ENCODE measurements around the gene C11orf42.

Gene C11orf42

GRCh38 chr11:6238902-6239301, 33.5 kb downstream of the C11orf42 start, which contains the start of gene CNGA4:
CNGA4 (plus strand) TSS chr11:6239089; CDS start chr11:6239207, 118 bp downstream.
- H3K9ac ChIP-seq (ENCODE audit: low read length), result no peak within 1 kb of the TSS
- no peak within 1 kb of the TSS for H3K18ac ChIP-seq (ENCODE audit: low read depth in 1 of 2, low read length in 2 of 2)
- DNase-seq, result no peak
- WGBS, result 54% methylated on average over 1 of the region's 1 CpG
- no peak within 1 kb of the TSS for H3K14ac ChIP-seq (ENCODE audit: low read length in 2 of 2)
- H4K8ac ChIP-seq (ENCODE audit: low read length), result no peak within 1 kb of the TSS
- H3K27ac ChIP-seq (ENCODE audit: low read length, poor library complexity, severe bottlenecking), result no peak within 1 kb of the TSS
- H2AFZ ChIP-seq (ENCODE audit: low read depth, low read length), result peak within 1 kb of the TSS; percentile 18
- no peak within 1 kb of the TSS for H3K23ac ChIP-seq (ENCODE audit: low read length in 2 of 2)
- no peak within 1 kb of the TSS for H2BK120ac ChIP-seq (ENCODE audit: low read depth, low read length)
- H3K4me1 ChIP-seq (ENCODE audit: control insufficient read depth, insufficient read depth, low read depth, low read length), result peaks cover 1% of the 10 kb centered on the region
- H3K79me1 ChIP-seq (replicated peaks; ENCODE audit: low read length, poor library complexity, severe bottlenecking), result peaks cover 3% of the 10 kb centered on the region
- H3K4me3 ChIP-seq (ENCODE audit: insufficient read depth in 1 of 2, low read depth in 1 of 2, low read length in 2 of 2), result no peak within 1 kb of the TSS
- H3K4me2 ChIP-seq (ENCODE audit: low read length, poor library complexity, severe bottlenecking), result no peak within 1 kb of the TSS
- H2BK12ac ChIP-seq (ENCODE audit: low read length in 2 of 2), result no peak within 1 kb of the TSS
- H3K4ac ChIP-seq (ENCODE audit: low read depth in 1 of 2, low read length in 2 of 2), result no peak within 1 kb of the TSS
- no peak within 1 kb of the TSS for H2BK5ac ChIP-seq (ENCODE audit: low read depth, low read length, poor library complexity, severe bottlenecking)
- H3K9me3 ChIP-seq (ENCODE audit: control insufficient read depth, low read length), result no peaks in the 10 kb centered on the region
- H2AK5ac ChIP-seq (ENCODE audit: low read length, severe bottlenecking), result no peak within 1 kb of the TSS
- peaks cover 0 to 44% of the 10 kb centered on the region in 2 experiments for H3K27me3 ChIP-seq (ENCODE audit: control insufficient read depth in 1 of 2, insufficient read depth in 1 of 2, low read length in 2 of 2)
- H3K36me3 ChIP-seq (ENCODE audit: control insufficient read depth in 1 of 2, insufficient read depth in 2 of 2, low read depth in 1 of 2, low read length in 2 of 2), result no peaks in the 10 kb centered on the region
- H2BK15ac ChIP-seq (ENCODE audit: low read depth, poor library complexity, severe bottlenecking), result no peak within 1 kb of the TSS
- H4K91ac ChIP-seq (ENCODE audit: low read length), result no peak within 1 kb of the TSS

- no peak overlapping the region for H3K14ac ChIP-seq (ENCODE audit: low read length in 2 of 2)
- H3K36me3 ChIP-seq (ENCODE audit: control insufficient read depth in 1 of 2, insufficient read depth in 2 of 2, low read depth in 1 of 2, low read length in 2 of 2), result no peaks in the 10 kb centered on the region
- no peaks in the 10 kb centered on the region for H3K9me3 ChIP-seq (ENCODE audit: control insufficient read depth, low read length)
- no peak for DNase-seq
- no peak overlapping the region for H3K18ac ChIP-seq (ENCODE audit: low read depth in 1 of 2, low read length in 2 of 2)
- H2BK120ac ChIP-seq (ENCODE audit: low read depth, low read length), result no peak overlapping the region
- no peak overlapping the region for H3K23ac ChIP-seq (ENCODE audit: low read length in 2 of 2)
- no peak overlapping the region for H3K4me3 ChIP-seq (ENCODE audit: insufficient read depth in 1 of 2, low read depth in 1 of 2, low read length in 2 of 2)
- H4K8ac ChIP-seq (ENCODE audit: low read length), result no peak overlapping the region
- H3K4me1 ChIP-seq (ENCODE audit: control insufficient read depth, insufficient read depth, low read depth, low read length), result no peaks in the 10 kb centered on the region
- no peak overlapping the region for H2BK5ac ChIP-seq (ENCODE audit: low read depth, low read length, poor library complexity, severe bottlenecking)
- H4K91ac ChIP-seq (ENCODE audit: low read length), result no peak overlapping the region
- peaks cover 0 to 47% of the 10 kb centered on the region in 2 experiments for H3K27me3 ChIP-seq (ENCODE audit: control insufficient read depth in 1 of 2, insufficient read depth in 1 of 2, low read length in 2 of 2)
- no peak overlapping the region for H3K27ac ChIP-seq (ENCODE audit: low read length, poor library complexity, severe bottlenecking)
- no peak overlapping the region for H2BK12ac ChIP-seq (ENCODE audit: low read length in 2 of 2)
- H3K9ac ChIP-seq (ENCODE audit: low read length), result no peak overlapping the region
- H2AK5ac ChIP-seq (ENCODE audit: low read length, severe bottlenecking), result no peak overlapping the region
- H2BK15ac ChIP-seq (ENCODE audit: low read depth, poor library complexity, severe bottlenecking), result no peak overlapping the region
- H2AFZ ChIP-seq (ENCODE audit: low read depth, low read length), result no peak overlapping the region
- H3K4me2 ChIP-seq (ENCODE audit: low read length, poor library complexity, severe bottlenecking), result no peak overlapping the region
- H3K4ac ChIP-seq (ENCODE audit: low read depth in 1 of 2, low read length in 2 of 2), result no peak overlapping the region
- H3K79me1 ChIP-seq (replicated peaks; ENCODE audit: low read length, poor library complexity, severe bottlenecking), result no peaks in the 10 kb centered on the region
- WGBS, result 96% methylated on average over 28 of the region's 28 CpGs
Measured at GRCh38 chr11:6240139-6240538, 34.8 kb downstream of the C11orf42 start.

- H2AFZ ChIP-seq (ENCODE audit: low read depth, low read length), result no peak overlapping the region
- DNase-seq, result no peak
- no peak overlapping the region for H3K27ac ChIP-seq (ENCODE audit: low read length, poor library complexity, severe bottlenecking)
- no peak overlapping the region for H3K9ac ChIP-seq (ENCODE audit: low read length)
- no peak overlapping the region for H2BK5ac ChIP-seq (ENCODE audit: low read depth, low read length, poor library complexity, severe bottlenecking)
- no peak overlapping the region for H4K8ac ChIP-seq (ENCODE audit: low read length)
- H3K36me3 ChIP-seq (ENCODE audit: control insufficient read depth in 1 of 2, insufficient read depth in 2 of 2, low read depth in 1 of 2, low read length in 2 of 2), result no peaks in the 10 kb centered on the region
- H2BK15ac ChIP-seq (ENCODE audit: low read depth, poor library complexity, severe bottlenecking), result no peak overlapping the region
- no peak overlapping the region for H2BK120ac ChIP-seq (ENCODE audit: low read depth, low read length)
- no peak overlapping the region for H3K4me2 ChIP-seq (ENCODE audit: low read length, poor library complexity, severe bottlenecking)
- H3K14ac ChIP-seq (ENCODE audit: low read length in 2 of 2), result no peak overlapping the region
- H3K79me1 ChIP-seq (replicated peaks; ENCODE audit: low read length, poor library complexity, severe bottlenecking), result no peaks in the 10 kb centered on the region
- peaks cover 0 to 47% of the 10 kb centered on the region in 2 experiments for H3K27me3 ChIP-seq (ENCODE audit: control insufficient read depth in 1 of 2, insufficient read depth in 1 of 2, low read length in 2 of 2)
- H3K18ac ChIP-seq (ENCODE audit: low read depth in 1 of 2, low read length in 2 of 2), result no peak overlapping the region
- H3K23ac ChIP-seq (ENCODE audit: low read length in 2 of 2), result no peak overlapping the region
- 60% methylated on average over 1 of the region's 1 CpG for WGBS
- H3K4ac ChIP-seq (ENCODE audit: low read depth in 1 of 2, low read length in 2 of 2), result no peak overlapping the region
- H3K9me3 ChIP-seq (ENCODE audit: control insufficient read depth, low read length), result no peaks in the 10 kb centered on the region
- H3K4me3 ChIP-seq (ENCODE audit: insufficient read depth in 1 of 2, low read depth in 1 of 2, low read length in 2 of 2), result no peak overlapping the region
- no peak overlapping the region for H4K91ac ChIP-seq (ENCODE audit: low read length)
- H3K4me1 ChIP-seq (ENCODE audit: control insufficient read depth, insufficient read depth, low read depth, low read length), result no peaks in the 10 kb centered on the region
- no peak overlapping the region for H2BK12ac ChIP-seq (ENCODE audit: low read length in 2 of 2)
- no peak overlapping the region for H2AK5ac ChIP-seq (ENCODE audit: low read length, severe bottlenecking)
Measured at GRCh38 chr11:6240781-6241180, 35.4 kb downstream of the C11orf42 start.

DNA sequence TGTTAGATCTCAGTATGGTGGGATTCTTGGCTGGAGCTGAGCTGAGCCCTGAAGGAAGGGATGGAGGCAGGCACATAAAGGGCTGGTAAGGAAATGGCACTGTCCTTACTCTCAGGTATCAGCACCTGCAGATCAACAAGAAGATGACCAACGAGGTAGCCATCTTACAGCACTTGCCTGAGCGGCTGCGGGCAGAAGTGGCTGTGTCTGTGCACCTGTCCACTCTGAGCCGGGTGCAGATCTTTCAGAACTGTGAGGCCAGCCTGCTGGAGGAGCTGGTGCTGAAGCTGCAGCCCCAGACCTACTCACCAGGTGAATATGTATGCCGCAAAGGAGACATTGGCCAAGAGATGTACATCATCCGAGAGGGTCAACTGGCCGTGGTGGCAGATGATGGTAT, 36.0 kb downstream of the C11orf42 start:
- Histone ChIP-seq H3K27me3 (ENCODE audit: control insufficient read depth in 1 of 2, insufficient read depth in 1 of 2, low read length in 2 of 2) (peaks cover 0 to 50% of the 10 kb centered on the region in 2 experiments), H3K9me3 (ENCODE audit: control insufficient read depth, low read length) (no peaks in the 10 kb centered on the region), H2BK15ac (ENCODE audit: low read depth, poor library complexity, severe bottlenecking) (no peak overlapping the region), H2BK120ac (ENCODE audit: low read depth, low read length) (no peak overlapping the region), H3K79me1 (replicated peaks; ENCODE audit: low read length, poor library complexity, severe bottlenecking) (no peaks in the 10 kb centered on the region), H2AK5ac (ENCODE audit: low read length, severe bottlenecking) (no peak overlapping the region), H2BK5ac (ENCODE audit: low read depth, low read length, poor library complexity, severe bottlenecking) (no peak overlapping the region), H3K14ac (ENCODE audit: low read length in 2 of 2) (no peak overlapping the region), H3K4ac (ENCODE audit: low read depth in 1 of 2, low read length in 2 of 2) (no peak overlapping the region), H2BK12ac (ENCODE audit: low read length in 2 of 2) (no peak overlapping the region), H3K4me3 (ENCODE audit: insufficient read depth in 1 of 2, low read depth in 1 of 2, low read length in 2 of 2) (no peak overlapping the region), H2AFZ (ENCODE audit: low read depth, low read length) (no peak overlapping the region), H3K27ac (ENCODE audit: low read length, poor library complexity, severe bottlenecking) (no peak overlapping the region), H4K8ac (ENCODE audit: low read length) (no peak overlapping the region), H3K4me1 (ENCODE audit: control insufficient read depth, insufficient read depth, low read depth, low read length) (no peaks in the 10 kb centered on the region), H3K18ac (ENCODE audit: low read depth in 1 of 2, low read length in 2 of 2) (no peak overlapping the region), H3K23ac (ENCODE audit: low read length in 2 of 2) (no peak overlapping the region), H3K4me2 (ENCODE audit: low read length, poor library complexity, severe bottlenecking) (no peak overlapping the region), H3K36me3 (ENCODE audit: control insufficient read depth in 1 of 2, insufficient read depth in 2 of 2, low read depth in 1 of 2, low read length in 2 of 2) (no peaks in the 10 kb centered on the region), H3K9ac (ENCODE audit: low read length) (no peak overlapping the region), H4K91ac (ENCODE audit: low read length) (no peak overlapping the region)
- WGBS, result 82% methylated on average over 7 of the region's 7 CpGs
- DNase-seq, result no peak

All from mesenchymal stem cell (in vitro differentiated cells and primary cell).